ES-I3 (cell line): ENCODE data around the gene MAN2B1.
"Not testable (repeated sequence)": the region's sequence is repeated elsewhere in the genome, so short reads cannot be mapped to it uniquely, and the experiment has no call there.

Experiments
- H3K36me3 ChIP-seq: 2 replicates; pipeline ENCODE4 v1.6.1; 2013; ENCODE audit warnings: mild to moderate bottlenecking, low read length, control low read depth, moderate library complexity; ENCODE audit not compliant: insufficient read depth
- H3K4me1 ChIP-seq: 2 replicates; pipeline ENCODE4 v1.6.1; 2013; ENCODE audit warnings: mild to moderate bottlenecking, control low read depth, low read length; ENCODE audit not compliant: insufficient read depth
- H3K9ac ChIP-seq: 2 replicates; pipeline ENCODE4 v1.6.1; 2013; ENCODE audit warnings: low read depth, mild to moderate bottlenecking, low read length, moderate library complexity
- H3K9me3 ChIP-seq: 2 replicates; pipeline ENCODE4 v1.6.1; 2013; ENCODE audit warnings: mild to moderate bottlenecking, low read length, moderate library complexity; ENCODE audit not compliant: control insufficient read depth, insufficient read depth

Gene MAN2B1

GRCh38 chr19:12696366-12697335, 30.1 kb upstream of the MAN2B1 start, which contains the start of gene FBXW9:
FBXW9 (minus strand) TSS chr19:12696631; CDS start chr19:12696581, 50 bp downstream.
- Histone ChIP-seq H3K4me1 (no peaks in the 10 kb centered on the region), H3K9ac (peak within 1 kb of the TSS; percentile 95), H3K36me3 (0 out of 2 replicates have a peak, but pooled peaks cover 5% of the 10 kb centered on the region), H3K9me3 (no peaks in the 10 kb centered on the region)

DNA sequence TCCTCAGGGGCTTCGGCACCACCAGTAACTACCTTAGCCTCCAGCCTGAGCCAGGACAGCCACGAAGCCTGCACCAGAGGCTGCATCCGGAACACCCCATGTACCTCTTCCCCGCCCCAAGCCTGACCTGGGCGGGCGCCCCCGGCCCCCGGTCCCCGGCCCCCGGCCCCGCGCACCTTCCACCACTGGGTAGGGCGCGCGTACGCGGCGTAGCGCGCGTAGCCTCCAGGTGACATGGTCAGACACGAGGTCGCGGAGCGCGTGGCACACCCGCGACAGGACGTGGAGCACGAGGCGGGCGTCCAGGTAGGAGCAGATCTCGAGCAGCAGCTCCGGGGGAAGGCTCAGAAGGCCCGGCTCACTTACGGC, 29.4 kb upstream of the MAN2B1 start:
- H3K9me3 ChIP-seq, result no peaks in the 10 kb centered on the region
- no peaks in the 10 kb centered on the region for H3K4me1 ChIP-seq
- H3K9ac ChIP-seq, result peak overlapping the region; percentile 95
- H3K36me3 ChIP-seq, result 0 out of 2 replicates have a peak, but pooled peaks cover 5% of the 10 kb centered on the region

- no peaks in the 10 kb centered on the region for H3K9me3 ChIP-seq
- no peaks in the 10 kb centered on the region for H3K4me1 ChIP-seq
- peak overlapping the region; percentile 95; the same call in 1 of the 2 replicates for H3K9ac ChIP-seq
- H3K36me3 ChIP-seq, result 0 out of 2 replicates have a peak, but pooled peaks cover 5% of the 10 kb centered on the region
Observed at GRCh38 chr19:12695514-12695913, 29.0 kb upstream of the MAN2B1 start.

DNA sequence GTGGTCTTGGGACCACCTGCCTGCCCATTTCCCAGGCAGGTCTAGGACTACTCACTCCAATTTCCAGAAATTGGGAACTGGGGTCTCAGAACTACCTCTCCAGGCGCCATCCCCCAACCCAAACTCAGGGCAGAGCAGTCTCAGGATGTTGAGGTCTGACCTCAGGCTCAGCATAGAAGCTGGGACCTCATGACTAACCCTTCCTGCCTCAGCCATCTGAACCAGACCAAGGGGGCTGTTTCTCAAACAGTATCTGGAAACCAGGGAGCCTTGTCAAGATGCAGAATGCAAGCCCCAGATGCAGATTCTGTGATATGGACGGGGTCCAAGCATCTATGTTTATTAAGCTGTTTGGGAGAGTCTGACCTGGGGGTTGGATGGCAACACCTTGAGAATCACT, 28.6 kb upstream of the MAN2B1 start:
- Histone ChIP-seq H3K9me3 (no peaks in the 10 kb centered on the region), H3K4me1 (no peaks in the 10 kb centered on the region), H3K9ac (no peak overlapping the region), H3K36me3 (0 out of 2 replicates have a peak, but pooled peaks cover 5% of the 10 kb centered on the region)

DNA sequence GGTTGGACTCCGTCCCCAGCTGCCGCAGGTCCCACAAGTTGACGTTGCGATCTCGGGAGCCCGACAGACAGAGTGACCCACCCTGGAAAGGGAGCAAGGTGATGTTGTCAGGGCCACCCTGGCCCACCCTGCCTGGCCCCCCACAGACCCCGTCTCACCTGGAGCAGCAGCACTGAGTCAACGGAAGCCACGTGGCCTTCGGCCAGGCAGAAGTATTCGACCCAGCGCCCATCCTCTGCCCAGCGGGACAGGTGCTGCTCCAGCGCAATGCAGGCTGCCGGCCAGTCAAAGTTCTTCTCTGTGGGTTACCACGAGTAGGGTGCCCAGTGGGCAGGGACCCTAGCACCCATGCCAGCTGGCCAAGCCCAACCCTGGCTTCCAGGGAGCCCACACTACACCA, 28.1 kb upstream of the MAN2B1 start:
- Histone ChIP-seq H3K9me3 (no peaks in the 10 kb centered on the region), H3K4me1 (no peaks in the 10 kb centered on the region), H3K36me3 (0 out of 2 replicates have a peak, but pooled peaks cover 3% of the 10 kb centered on the region), H3K9ac (no peak overlapping the region)

GRCh38 chr19:12692960-12693359, 26.4 kb upstream of the MAN2B1 start:
- no peak overlapping the region for H3K9ac ChIP-seq
- no peaks in the 10 kb centered on the region for H3K36me3 ChIP-seq
- H3K9me3 ChIP-seq, result no peaks in the 10 kb centered on the region
- H3K4me1 ChIP-seq, result no peaks in the 10 kb centered on the region

DNA sequence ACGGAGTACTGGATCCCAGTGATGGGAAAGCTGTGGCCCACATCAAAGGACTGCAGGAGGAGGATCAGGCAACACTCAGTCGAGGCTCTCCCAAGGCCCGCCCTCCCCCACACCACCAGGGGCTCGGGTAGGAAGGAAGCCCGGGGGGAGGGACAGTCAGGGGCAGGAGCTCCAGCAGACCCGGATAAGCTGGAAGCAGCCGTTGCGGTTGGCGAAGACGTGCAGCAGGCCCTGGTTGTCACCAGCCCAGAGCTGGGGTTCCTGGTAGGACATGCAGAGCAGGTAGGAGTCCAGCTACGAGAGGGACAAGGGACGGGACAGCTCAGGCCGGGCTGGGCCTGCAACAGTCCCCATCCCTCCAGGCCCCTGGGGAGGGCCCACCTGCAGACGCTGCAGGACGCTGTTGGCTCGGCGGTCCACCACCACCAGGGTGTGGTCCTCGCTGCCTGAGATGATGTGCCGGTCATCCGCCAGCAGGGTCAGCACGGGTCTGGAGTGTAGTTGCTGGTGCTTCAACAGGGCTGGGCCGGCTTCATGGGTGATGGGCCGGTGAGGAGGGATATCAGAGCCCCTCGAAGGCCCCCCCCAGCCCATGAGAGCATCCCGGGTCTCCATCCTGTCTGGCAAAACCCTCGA, 23.2 kb upstream of the MAN2B1 start:
- no peaks in the 10 kb centered on the region for H3K4me1 ChIP-seq

DNA sequence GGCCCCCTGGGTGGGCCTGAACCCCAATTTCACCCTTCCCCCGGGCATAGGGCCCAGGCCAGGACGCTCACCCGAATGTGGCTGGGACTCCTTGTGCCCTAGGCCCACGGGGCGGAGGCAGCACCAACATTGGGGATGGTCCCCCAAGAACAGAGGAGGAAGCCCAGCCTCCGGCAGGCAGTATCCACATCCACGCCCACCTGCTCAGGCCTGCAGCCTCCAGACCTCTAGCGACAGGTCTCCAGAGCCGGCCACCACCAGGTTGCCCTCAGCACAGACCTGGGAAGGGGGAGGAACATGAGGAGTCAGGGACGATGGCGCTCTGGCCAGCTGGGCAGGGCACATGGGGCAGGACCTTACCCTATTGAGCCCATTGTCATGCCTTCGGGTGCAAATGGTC, 22.5 kb upstream of the MAN2B1 start:
- H3K4me1 ChIP-seq, result no peaks in the 10 kb centered on the region
- no peaks in the 10 kb centered on the region for H3K36me3 ChIP-seq
- H3K9ac ChIP-seq, result no peak overlapping the region
- H3K9me3 ChIP-seq, result no peaks in the 10 kb centered on the region

More for the DNA sequence above, 23.2 kb upstream of the MAN2B1 start:
- H3K9ac ChIP-seq, result no peak overlapping the region
- no peaks in the 10 kb centered on the region for H3K9me3 ChIP-seq
- no peaks in the 10 kb centered on the region for H3K36me3 ChIP-seq

GRCh38 chr19:12687496-12688196, 21.1 kb upstream of the MAN2B1 start, which contains the start of gene GNG14:
GNG14 (plus strand) TSS chr19:12687998; CDS start chr19:12688049, 51 bp downstream.
- Histone ChIP-seq H3K36me3 (no peaks in the 10 kb centered on the region), H3K4me1 (no peaks in the 10 kb centered on the region), H3K9me3 (no peaks in the 10 kb centered on the region), H3K9ac (no peak within 1 kb of the TSS)

- Histone ChIP-seq H3K4me1 (no peaks in the 10 kb centered on the region), H3K9me3 (no peaks in the 10 kb centered on the region), H3K9ac (no peak overlapping the region), H3K36me3 (no peaks in the 10 kb centered on the region)
Observed at GRCh38 chr19:12685831-12686230, 19.3 kb upstream of the MAN2B1 start.

- Histone ChIP-seq H3K9me3 (no peaks in the 10 kb centered on the region), H3K36me3 (peaks cover 8% of the 10 kb centered on the region; the same call in 1 of the 2 replicates), H3K4me1 (no peaks in the 10 kb centered on the region), H3K9ac (peak within 1 kb of the TSS; percentile 89)
Observed at GRCh38 chr19:12681074-12681987, 14.8 kb upstream of the MAN2B1 start, which contains the start of gene DHPS. DHPS (minus strand) TSS chr19:12681880; CDS start chr19:12681766, 114 bp downstream.

- Histone ChIP-seq H3K9ac (no peak overlapping the region), H3K4me1 (no peaks in the 10 kb centered on the region), H3K36me3 (peaks cover 8% of the 10 kb centered on the region; the same call in 1 of the 2 replicates), H3K9me3 (no peaks in the 10 kb centered on the region)
Observed at GRCh38 chr19:12680034-12680433, 13.5 kb upstream of the MAN2B1 start.

DNA sequence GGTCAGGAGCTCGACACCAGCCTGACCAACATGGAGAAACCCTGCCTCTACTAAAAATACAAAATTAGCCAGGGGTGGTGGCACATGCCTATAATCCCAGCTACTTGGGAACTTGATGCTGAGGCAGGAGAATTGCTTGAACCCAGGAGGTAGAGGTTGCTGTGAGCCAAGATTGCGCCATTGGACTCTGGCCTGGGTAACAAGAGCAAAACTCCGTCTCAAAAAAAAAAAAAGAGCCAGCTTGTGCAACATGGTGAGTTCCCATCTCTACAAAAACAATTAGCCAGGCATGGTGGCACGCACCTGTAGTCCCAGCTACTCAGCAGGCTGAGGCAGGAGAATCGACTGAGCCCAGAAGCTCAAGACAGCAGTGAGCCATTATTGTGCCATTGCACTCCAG, 11.5 kb upstream of the MAN2B1 start:
- not testable (repeated sequence) for H3K9me3 ChIP-seq, H3K4me1 ChIP-seq, H3K9ac ChIP-seq, H3K36me3 ChIP-seq
